Activated CD4-positive, alpha-beta T cell treated with anti-CD3 and anti-CD28 coated beads for 24 hours (primary cell): Measurements from ENCODE around the gene ELAVL1.
A peak's percentile ranks its signal among the peaks of the same experiment; 100 is the strongest.
"Not testable (repeated sequence)": the region's sequence is repeated elsewhere in the genome, so short reads cannot be mapped to it uniquely, and the experiment has no call there.

Experiments used
- DNase-seq, 2 donors: peaks; one replicate each; pipeline ENCODE4 v3.0.0-alpha.2; 2020; ENCODE audit warnings: low read depth in 2 of 2

ELAVL1 gene

GRCh38 chr19:8005534-8006256 lies at the start of gene ELAVL1:
ELAVL1 (minus strand) TSS chr19:8005641; CDS start chr19:7991815, 13,826 bp downstream.
- peak; percentile 81 to 83 for DNase-seq

- no peak for DNase-seq
Observed at GRCh38 chr19:8054169-8054568, 48.7 kb upstream of the ELAVL1 start.

GRCh38 chr19:8052464-8052859 lies 47.0 kb upstream of the ELAVL1 start, which contains the start of gene CCL25:
CCL25 (plus strand) TSS chr19:8052760; CDS start chr19:8053050, 290 bp downstream.
- no peak for DNase-seq

GRCh38 chr19:8050274-8051096 lies 45.0 kb upstream of the ELAVL1 start:
- peak; percentile 89 to 94 for DNase-seq

GRCh38 chr19:8046569-8047165 lies 41.2 kb upstream of the ELAVL1 start:
- no peak for DNase-seq

- no peak for DNase-seq
Observed at GRCh38 chr19:8045872-8046568, 40.6 kb upstream of the ELAVL1 start.

GRCh38 chr19:8044018-8044417 lies 38.6 kb upstream of the ELAVL1 start:
- no peak for DNase-seq

- DNase-seq, result no peak
Observed at GRCh38 chr19:8042900-8043299, 37.5 kb upstream of the ELAVL1 start.

GRCh38 chr19:8041531-8041931 lies 36.1 kb upstream of the ELAVL1 start:
- no peak for DNase-seq

GRCh38 chr19:8039231-8039630 lies 33.8 kb upstream of the ELAVL1 start:
- DNase-seq, result no peak

GRCh38 chr19:8038815-8039214 lies 33.4 kb upstream of the ELAVL1 start:
- DNase-seq, result no peak

- DNase-seq, result no peak
Observed at GRCh38 chr19:8036434-8037099, 31.1 kb upstream of the ELAVL1 start.

- no peak for DNase-seq
Observed at GRCh38 chr19:8034178-8034525, 28.7 kb upstream of the ELAVL1 start.

GRCh38 chr19:8033287-8034177 lies 28.1 kb upstream of the ELAVL1 start:
- DNase-seq, result not testable (repeated sequence)

GRCh38 chr19:8030960-8031359 lies 25.5 kb upstream of the ELAVL1 start:
- DNase-seq, result no peak

- no peak for DNase-seq
Observed at GRCh38 chr19:8028951-8029491, 23.6 kb upstream of the ELAVL1 start.

GRCh38 chr19:8025316-8025715 lies 19.9 kb upstream of the ELAVL1 start:
- DNase-seq, result no peak

GRCh38 chr19:8024256-8024655 lies 18.8 kb upstream of the ELAVL1 start:
- not testable (repeated sequence) for DNase-seq

GRCh38 chr19:8023371-8023770 lies 17.9 kb upstream of the ELAVL1 start:
- no peak for DNase-seq

- no peak for DNase-seq
Observed at GRCh38 chr19:8022275-8022674, 16.8 kb upstream of the ELAVL1 start.
